GM12873 (cell line): ENCODE results near the gene SLC37A2.
A peak's percentile ranks its signal among the peaks of the same experiment; 100 is the strongest.

ENCODE experiments used
- TF ChIP-seq, protein P1 (sequence below): IDR thresholded peaks from 2 replicates; pipeline ENCODE4 v1.5.1; 2012; ENCODE audit warnings: low read depth, mild to moderate bottlenecking, moderate library complexity, low read length, control low read depth; ENCODE audit not compliant: insufficient read depth; ENCODE audit errors: missing control alignments

SLC37A2 gene

GRCh38 chr11:125075900-125076317 lies 12.8 kb downstream of the SLC37A2 start:
- TF ChIP-seq, protein P1, sequence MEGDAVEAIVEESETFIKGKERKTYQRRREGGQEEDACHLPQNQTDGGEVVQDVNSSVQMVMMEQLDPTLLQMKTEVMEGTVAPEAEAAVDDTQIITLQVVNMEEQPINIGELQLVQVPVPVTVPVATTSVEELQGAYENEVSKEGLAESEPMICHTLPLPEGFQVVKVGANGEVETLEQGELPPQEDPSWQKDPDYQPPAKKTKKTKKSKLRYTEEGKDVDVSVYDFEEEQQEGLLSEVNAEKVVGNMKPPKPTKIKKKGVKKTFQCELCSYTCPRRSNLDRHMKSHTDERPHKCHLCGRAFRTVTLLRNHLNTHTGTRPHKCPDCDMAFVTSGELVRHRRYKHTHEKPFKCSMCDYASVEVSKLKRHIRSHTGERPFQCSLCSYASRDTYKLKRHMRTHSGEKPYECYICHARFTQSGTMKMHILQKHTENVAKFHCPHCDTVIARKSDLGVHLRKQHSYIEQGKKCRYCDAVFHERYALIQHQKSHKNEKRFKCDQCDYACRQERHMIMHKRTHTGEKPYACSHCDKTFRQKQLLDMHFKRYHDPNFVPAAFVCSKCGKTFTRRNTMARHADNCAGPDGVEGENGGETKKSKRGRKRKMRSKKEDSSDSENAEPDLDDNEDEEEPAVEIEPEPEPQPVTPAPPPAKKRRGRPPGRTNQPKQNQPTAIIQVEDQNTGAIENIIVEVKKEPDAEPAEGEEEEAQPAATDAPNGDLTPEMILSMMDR = peak; percentile 3

GRCh38 chr11:125076378-125076945 lies 13.4 kb downstream of the SLC37A2 start:
- TF ChIP-seq, protein P1 = no peak

DNA sequence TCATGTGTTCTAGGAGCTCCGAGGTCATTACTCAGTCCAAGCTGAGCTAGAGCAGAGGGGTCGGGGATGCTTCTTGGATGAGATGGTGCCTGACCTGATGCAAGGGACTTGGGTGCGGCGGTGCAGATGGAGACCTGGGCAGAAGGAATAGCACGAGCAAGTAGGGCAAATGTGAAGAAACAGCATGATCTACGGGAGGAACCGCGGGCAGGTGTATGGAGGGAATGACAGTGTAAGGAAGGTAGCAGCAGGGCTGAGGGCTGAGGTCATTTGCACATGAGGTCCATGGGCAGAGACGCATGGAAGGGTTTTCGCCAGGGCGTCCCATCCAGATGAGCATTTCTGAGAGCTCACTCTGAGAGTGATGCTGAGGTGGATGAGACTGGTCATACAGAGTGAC lies 14.9 kb downstream of the SLC37A2 start:
- TF ChIP-seq, protein P1 = no peak

DNA sequence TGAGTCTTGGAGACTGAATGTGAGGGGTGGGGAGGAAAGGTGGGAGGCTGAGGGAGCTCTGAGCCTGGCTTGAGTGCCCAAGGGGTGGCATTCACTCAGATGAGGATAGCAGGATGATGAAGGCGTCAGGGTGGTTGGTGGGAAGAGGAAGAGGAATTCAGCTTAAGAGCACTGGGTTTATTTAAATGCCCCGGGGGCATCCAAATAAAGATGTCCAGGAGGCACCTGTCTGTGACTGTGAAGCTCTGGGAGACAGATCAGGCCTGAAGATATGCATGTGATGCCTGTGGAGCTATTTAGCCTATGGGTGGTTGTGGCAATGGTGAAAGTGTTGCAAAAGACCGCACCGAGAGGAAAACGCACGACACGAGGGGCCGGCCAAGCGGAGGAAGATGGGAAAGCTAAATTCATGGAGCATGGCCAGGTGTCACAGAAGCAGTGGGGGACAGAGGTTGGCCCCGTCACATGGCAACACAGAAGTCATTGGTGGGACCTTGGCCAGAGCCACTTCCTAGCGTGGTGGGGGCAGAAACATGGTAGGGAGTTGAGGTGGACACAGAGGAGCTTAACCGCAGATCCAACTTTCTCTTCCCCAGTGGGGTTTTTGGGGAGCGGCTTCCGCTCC lies 15.5 kb downstream of the SLC37A2 start:
- TF ChIP-seq, protein P1 = no peak

- TF ChIP-seq, protein P1 = no peak
Measured at GRCh38 chr11:125079151-125079877, 16.2 kb downstream of the SLC37A2 start.

- TF ChIP-seq, protein P1 = no peak
Measured at GRCh38 chr11:125079878-125080530, 16.9 kb downstream of the SLC37A2 start.

DNA sequence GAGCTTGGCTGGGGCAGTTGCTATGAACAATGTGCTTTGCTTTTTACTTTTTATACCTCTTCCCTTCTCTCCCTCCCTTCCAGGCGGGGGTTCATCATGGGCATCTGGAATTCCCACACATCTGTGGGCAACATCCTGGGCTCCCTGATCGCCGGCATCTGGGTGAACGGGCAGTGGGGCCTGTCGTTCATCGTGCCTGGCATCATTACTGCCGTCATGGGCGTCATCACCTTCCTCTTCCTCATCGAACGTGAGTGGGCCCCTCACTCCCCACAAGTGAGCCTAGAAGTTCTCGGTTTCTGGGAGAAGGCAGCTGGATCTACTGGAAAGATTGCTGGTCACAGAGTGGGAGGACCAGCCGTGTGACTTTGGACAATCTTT lies 17.4 kb downstream of the SLC37A2 start:
- TF ChIP-seq, protein P1 = no peak
